Neural crest cell (in vitro differentiated cells): Measurements from ENCODE around the gene FREM2. TPM values are rescaled to one million over a fixed set of nuclear protein-coding genes. Genes with fewer than 3 reads are reported as not detected.

Experiments
- DNase-seq: peaks from one replicate; pipeline ENCODE4 v3.0.0; 2021; ENCODE audit warnings: low read depth, mixed read lengths, low spot score
- H3K27ac Mint-ChIP-seq: one replicate; pipeline ENCODE4 v1.8.0; 2021; ENCODE audit warnings: mild to moderate bottlenecking, mixed read lengths; ENCODE audit not compliant: unreplicated experiment
- H3K27me3 Mint-ChIP-seq: 2 replicates; pipeline ENCODE4 v1.8.0; 2021; ENCODE audit warnings: low read depth, mild to moderate bottlenecking, mixed read lengths
- H3K36me3 Mint-ChIP-seq: 2 replicates; pipeline ENCODE4 v1.8.0; 2021; ENCODE audit warnings: low read depth, mild to moderate bottlenecking, mixed read lengths
- H3K4me1 Mint-ChIP-seq: 2 replicates; pipeline ENCODE4 v1.8.0; 2021; ENCODE audit warnings: mixed read lengths
- H3K4me3 Mint-ChIP-seq: one replicate; pipeline ENCODE4 v1.8.0; 2021; ENCODE audit warnings: mild to moderate bottlenecking, mixed read lengths
- H3K9me3 Mint-ChIP-seq: 2 replicates; pipeline ENCODE4 v1.8.0; 2021; ENCODE audit warnings: mixed read lengths
- total RNA-seq: library from RNA; stranded (reverse); gene quantifications from 2 replicates; pipeline ENCODE4 v1.2.1, GENCODE V29; 2021
- TF ChIP-seq, protein P1 (sequence below): fragments of 200-600 bp; sonication (generic); conservative IDR thresholded peaks from 2 replicates; pipeline ENCODE4 v1.5.0; 2021; ENCODE audit warnings: antibody characterized with exemption, mild to moderate bottlenecking

FREM2 gene
- total RNA-seq, 1 donor from 2014 or later: 16.5 TPM

DNA sequence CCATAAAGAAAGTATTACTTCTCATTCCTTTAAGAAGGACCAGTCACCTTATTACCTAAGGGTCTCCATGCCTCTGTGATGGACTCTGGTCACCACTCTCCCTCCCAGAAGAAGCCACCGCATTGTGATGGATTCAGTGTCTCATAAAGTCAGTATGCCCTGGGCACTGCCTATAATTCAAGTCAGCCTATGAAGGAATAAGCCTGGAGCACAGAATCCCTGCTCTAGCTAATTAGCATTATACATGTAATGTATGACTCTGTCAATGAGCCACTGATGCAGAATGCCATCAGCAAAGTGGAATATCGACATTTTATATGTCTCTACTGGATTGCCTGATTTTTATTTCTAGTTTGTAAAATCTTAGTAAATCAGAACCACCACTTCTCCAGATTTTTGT is 14.9 kb upstream of the FREM2 start:
- Mint-ChIP-seq H3K4me3 (no peak overlapping the region), H3K27me3 (peaks cover 3% of the 10 kb centered on the region), H3K4me1 (no peaks in the 10 kb centered on the region), H3K27ac (no peak overlapping the region), H3K36me3 (no peaks in the 10 kb centered on the region), H3K9me3 (peaks cover 3% of the 10 kb centered on the region)
- DNase-seq: no peak
- TF ChIP-seq, protein P1, sequence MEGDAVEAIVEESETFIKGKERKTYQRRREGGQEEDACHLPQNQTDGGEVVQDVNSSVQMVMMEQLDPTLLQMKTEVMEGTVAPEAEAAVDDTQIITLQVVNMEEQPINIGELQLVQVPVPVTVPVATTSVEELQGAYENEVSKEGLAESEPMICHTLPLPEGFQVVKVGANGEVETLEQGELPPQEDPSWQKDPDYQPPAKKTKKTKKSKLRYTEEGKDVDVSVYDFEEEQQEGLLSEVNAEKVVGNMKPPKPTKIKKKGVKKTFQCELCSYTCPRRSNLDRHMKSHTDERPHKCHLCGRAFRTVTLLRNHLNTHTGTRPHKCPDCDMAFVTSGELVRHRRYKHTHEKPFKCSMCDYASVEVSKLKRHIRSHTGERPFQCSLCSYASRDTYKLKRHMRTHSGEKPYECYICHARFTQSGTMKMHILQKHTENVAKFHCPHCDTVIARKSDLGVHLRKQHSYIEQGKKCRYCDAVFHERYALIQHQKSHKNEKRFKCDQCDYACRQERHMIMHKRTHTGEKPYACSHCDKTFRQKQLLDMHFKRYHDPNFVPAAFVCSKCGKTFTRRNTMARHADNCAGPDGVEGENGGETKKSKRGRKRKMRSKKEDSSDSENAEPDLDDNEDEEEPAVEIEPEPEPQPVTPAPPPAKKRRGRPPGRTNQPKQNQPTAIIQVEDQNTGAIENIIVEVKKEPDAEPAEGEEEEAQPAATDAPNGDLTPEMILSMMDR: no peak

DNA sequence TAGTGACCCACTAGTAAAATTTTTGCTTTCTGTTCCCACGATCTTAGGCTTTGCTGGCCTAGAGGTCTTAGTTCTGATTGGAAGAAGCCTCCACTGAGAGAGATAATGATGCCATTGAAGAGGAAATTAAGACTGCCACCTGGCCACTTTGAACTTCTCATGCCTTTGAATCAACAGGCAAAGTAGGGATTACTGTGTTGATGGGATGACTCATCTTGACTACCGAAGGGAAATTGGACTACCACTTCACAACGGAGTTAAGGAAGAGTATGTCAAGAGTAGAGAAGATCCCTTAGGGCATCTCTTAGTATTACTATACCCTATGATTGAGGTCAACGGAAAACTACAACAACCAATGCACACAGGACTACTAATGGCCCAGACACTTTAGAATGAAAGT is 12.7 kb upstream of the FREM2 start:
- Mint-ChIP-seq H3K4me3 (no peak overlapping the region), H3K27ac (no peak overlapping the region), H3K27me3 (peaks cover 2% of the 10 kb centered on the region), H3K4me1 (no peaks in the 10 kb centered on the region), H3K9me3 (peaks cover 3% of the 10 kb centered on the region), H3K36me3 (no peaks in the 10 kb centered on the region)
- no peak for DNase-seq
- TF ChIP-seq, protein P1: no peak

DNA sequence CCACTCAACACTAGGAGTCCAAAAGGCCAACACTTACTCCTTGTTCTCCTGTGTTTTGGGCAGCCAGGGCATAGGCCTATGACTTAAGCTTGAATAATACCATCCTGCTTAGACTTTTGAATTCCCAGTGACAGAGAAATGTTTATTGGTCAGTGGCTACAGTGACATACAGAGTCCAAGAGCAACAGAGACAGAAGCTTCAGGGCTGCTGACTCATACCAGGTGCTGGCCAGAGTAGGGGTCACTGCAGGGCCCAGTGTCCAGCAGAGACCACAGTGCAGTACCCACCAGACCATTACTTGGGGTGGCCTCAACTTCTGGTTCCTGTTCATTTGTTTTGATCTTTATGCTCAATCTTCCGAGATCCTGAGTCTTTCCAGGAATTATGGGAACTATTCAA is 6.0 kb upstream of the FREM2 start:
- no peak overlapping the region for H3K27ac Mint-ChIP-seq
- TF ChIP-seq, protein P1: no peak
- H3K4me3 Mint-ChIP-seq: no peak overlapping the region
- no peaks in the 10 kb centered on the region for H3K9me3 Mint-ChIP-seq
- no peaks in the 10 kb centered on the region for H3K27me3 Mint-ChIP-seq
- DNase-seq: no peak
- H3K4me1 Mint-ChIP-seq: peaks cover 10% of the 10 kb centered on the region
- no peaks in the 10 kb centered on the region for H3K36me3 Mint-ChIP-seq

DNA sequence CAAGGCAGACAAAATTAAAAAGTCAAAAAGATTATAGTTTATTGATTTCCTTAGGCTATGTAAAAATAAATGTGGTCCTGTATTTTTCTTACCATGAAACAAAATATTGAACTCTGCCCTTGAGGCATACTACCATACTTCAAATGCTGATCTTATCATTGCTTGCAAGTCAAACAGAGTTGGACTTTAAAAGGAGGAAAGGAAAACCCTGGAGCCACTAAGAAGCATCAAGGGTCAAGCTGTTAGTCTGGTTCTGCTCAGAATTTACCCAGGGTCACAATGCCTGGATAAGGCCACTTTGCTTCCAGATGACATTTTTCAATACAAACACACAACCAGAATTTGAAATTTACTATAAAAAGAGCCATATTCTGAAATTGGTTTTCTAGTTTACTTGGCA is 2.2 kb upstream of the FREM2 start:
- no peak for DNase-seq
- peak overlapping the region; percentile 42 for H3K4me3 Mint-ChIP-seq
- H3K36me3 Mint-ChIP-seq: peaks cover 4% of the 10 kb centered on the region
- no peaks in the 10 kb centered on the region for H3K9me3 Mint-ChIP-seq
- TF ChIP-seq, protein P1: no peak
- H3K4me1 Mint-ChIP-seq: peaks cover 20% of the 10 kb centered on the region
- H3K27me3 Mint-ChIP-seq: peaks cover 2% of the 10 kb centered on the region
- H3K27ac Mint-ChIP-seq: no peak overlapping the region

DNA sequence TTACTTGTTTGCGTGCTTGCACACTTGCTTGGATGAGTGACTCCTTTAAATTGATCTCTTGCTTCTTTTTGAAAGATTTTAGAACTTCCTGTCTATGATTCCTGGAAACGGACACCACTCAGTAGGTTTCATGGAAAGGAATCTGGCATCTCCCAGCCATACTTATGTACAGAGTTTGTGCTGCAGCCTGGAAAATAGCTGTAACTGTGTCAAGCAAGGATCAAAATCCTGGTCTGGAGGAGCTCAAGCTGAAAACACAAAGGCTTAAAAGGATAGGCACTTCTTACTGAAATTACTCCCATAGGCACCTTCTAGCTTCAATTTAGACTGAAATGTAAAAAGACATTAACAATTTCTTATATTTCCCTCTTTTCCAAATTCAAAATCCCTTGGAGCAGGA is 1.4 kb upstream of the FREM2 start:
- H3K4me3 Mint-ChIP-seq: peak overlapping the region; percentile 98
- peaks cover 9% of the 10 kb centered on the region for H3K36me3 Mint-ChIP-seq
- H3K4me1 Mint-ChIP-seq: peaks cover 20% of the 10 kb centered on the region
- DNase-seq: no peak
- no peaks in the 10 kb centered on the region for H3K9me3 Mint-ChIP-seq
- peaks cover 2% of the 10 kb centered on the region for H3K27me3 Mint-ChIP-seq
- TF ChIP-seq, protein P1: no peak
- H3K27ac Mint-ChIP-seq: no peak overlapping the region

DNA sequence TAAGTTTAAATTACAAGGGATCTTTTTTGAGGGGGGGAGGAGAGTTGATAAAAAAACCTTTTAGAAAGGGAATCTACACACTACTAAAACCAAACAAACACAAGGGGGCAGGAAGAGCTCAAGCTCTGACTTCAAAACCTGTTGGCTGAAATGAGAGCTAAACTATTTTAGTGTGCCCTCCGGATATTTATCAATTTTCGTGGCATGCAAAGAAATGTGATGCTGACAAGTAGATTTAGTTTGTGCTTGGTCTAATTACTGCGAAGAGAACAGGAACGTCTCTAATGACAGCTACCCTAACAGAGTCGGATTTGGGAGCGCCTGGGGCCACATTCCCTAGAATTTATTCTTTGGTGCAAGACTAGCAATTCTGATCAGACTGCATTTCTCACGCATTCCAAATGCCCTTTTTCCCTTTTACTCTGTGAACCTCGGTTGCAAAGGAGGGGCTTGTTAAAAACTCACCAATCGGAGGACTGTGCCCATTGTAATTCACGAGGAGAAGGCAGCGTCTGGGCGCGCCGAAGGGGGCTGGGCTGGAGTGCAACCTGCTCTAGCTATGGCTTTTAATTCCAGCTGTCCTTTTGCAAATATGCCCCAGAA is 802 bp upstream of the FREM2 start:
- TF ChIP-seq, protein P1: peak; percentile 69
- Mint-ChIP-seq H3K4me1 (peaks cover 20% of the 10 kb centered on the region), H3K36me3 (peaks cover 16% of the 10 kb centered on the region), H3K4me3 (peak overlapping the region; percentile 98), H3K9me3 (peaks cover 4% of the 10 kb centered on the region), H3K27me3 (peaks cover 2% of the 10 kb centered on the region), H3K27ac (no peak overlapping the region)
- DNase-seq: no peak
